Cerebellar nuclear complex (tissue), 1 donor: ENCODE results near the gene CPSF4L.
"Not testable (repeated sequence)": the region's sequence is repeated elsewhere in the genome, so short reads cannot be mapped to it uniquely, and the experiment has no call there.

Source experiments
- DNase-seq, 2 experiments: peaks; one replicate each; lab custom pipeline; 2025; lab: John Stamatoyannopoulos, UW

CPSF4L gene

GRCh38 chr17:73268582-73269328, 7.1 kb upstream of the CPSF4L start:
- no peak for DNase-seq

GRCh38 chr17:73267648-73268537, 6.2 kb upstream of the CPSF4L start:
- DNase-seq = no peak

- DNase-seq = no peak
Measured at GRCh38 chr17:73266796-73267195, 5.1 kb upstream of the CPSF4L start.

- no peak for DNase-seq
Measured at GRCh38 chr17:73265646-73266640, 4.3 kb upstream of the CPSF4L start.

GRCh38 chr17:73264448-73264847, 2.8 kb upstream of the CPSF4L start:
- not testable (repeated sequence) for DNase-seq

- no peak for DNase-seq
Measured at GRCh38 chr17:73262676-73263642, 1.3 kb upstream of the CPSF4L start.

- DNase-seq = no peak
Measured at GRCh38 chr17:73261952-73262675, 434 bp upstream of the CPSF4L start.

- no peak for DNase-seq
Measured at GRCh38 chr17:73257516-73257915, 4.2 kb downstream of the CPSF4L start.

- no peak for DNase-seq
Measured at GRCh38 chr17:73256220-73256619, 5.5 kb downstream of the CPSF4L start.

- peak in 1 of 2 experiments; percentile 22 for DNase-seq
Measured at GRCh38 chr17:73255671-73256181, 6.0 kb downstream of the CPSF4L start.

- DNase-seq = no peak
Measured at GRCh38 chr17:73251871-73252270, 9.8 kb downstream of the CPSF4L start.

- no peak for DNase-seq
Measured at GRCh38 chr17:73250851-73251640, 10.6 kb downstream of the CPSF4L start.

- no peak for DNase-seq
Measured at GRCh38 chr17:73249700-73250099, 12.0 kb downstream of the CPSF4L start.

GRCh38 chr17:73248532-73248931, 13.1 kb downstream of the CPSF4L start:
- DNase-seq = no peak

- no peak for DNase-seq
Measured at GRCh38 chr17:73247726-73248125, 14.0 kb downstream of the CPSF4L start.

GRCh38 chr17:73240561-73240960, 21.1 kb downstream of the CPSF4L start:
- no peak for DNase-seq

GRCh38 chr17:73237714-73238113, 24.0 kb downstream of the CPSF4L start:
- no peak for DNase-seq

GRCh38 chr17:73234736-73235135, 26.9 kb downstream of the CPSF4L start:
- DNase-seq = no peak
